ENCODE data around the gene SLX4IP.

Gene SLX4IP

GRCh38 chr20:10504994-10505730 lies 70.1 kb downstream of the SLX4IP start:
- H3K36me3 ChIP-seq (ENCODE audit: insufficient read depth, low read length), result no peaks in the 10 kb centered on the region
- no peaks in the 10 kb centered on the region; the same call in 1 of the 2 replicates for H3K9me3 ChIP-seq (ENCODE audit: control insufficient read depth, insufficient read depth, low read length)
- peaks cover 32% of the 10 kb centered on the region for H3K4me1 ChIP-seq (ENCODE audit: insufficient read depth, low read length)
- no peak overlapping the region for H3K9ac ChIP-seq (ENCODE audit: low read depth, low read length)

- Histone ChIP-seq H3K4me1 (ENCODE audit: insufficient read depth, low read length) (peaks cover 32% of the 10 kb centered on the region), H3K9me3 (ENCODE audit: control insufficient read depth, insufficient read depth, low read length) (no peaks in the 10 kb centered on the region; the same call in 1 of the 2 replicates), H3K9ac (ENCODE audit: low read depth, low read length) (no peak overlapping the region), H3K36me3 (ENCODE audit: insufficient read depth, low read length) (no peaks in the 10 kb centered on the region)
Observed at GRCh38 chr20:10505827-10506226, 70.7 kb downstream of the SLX4IP start.

- no peaks in the 10 kb centered on the region; the same call in 1 of the 2 replicates for H3K9me3 ChIP-seq (ENCODE audit: control insufficient read depth, insufficient read depth, low read length)
- H3K36me3 ChIP-seq (ENCODE audit: insufficient read depth, low read length), result no peaks in the 10 kb centered on the region
- peaks cover 32% of the 10 kb centered on the region for H3K4me1 ChIP-seq (ENCODE audit: insufficient read depth, low read length)
- H3K9ac ChIP-seq (ENCODE audit: low read depth, low read length), result no peak overlapping the region; the same call in 1 of the 2 replicates
Observed at GRCh38 chr20:10507052-10507451, 71.9 kb downstream of the SLX4IP start.

GRCh38 chr20:10508060-10508459 lies 73.0 kb downstream of the SLX4IP start:
- no peaks in the 10 kb centered on the region; the same call in 1 of the 2 replicates for H3K9me3 ChIP-seq (ENCODE audit: control insufficient read depth, insufficient read depth, low read length)
- no peaks in the 10 kb centered on the region for H3K36me3 ChIP-seq (ENCODE audit: insufficient read depth, low read length)
- H3K4me1 ChIP-seq (ENCODE audit: insufficient read depth, low read length), result peaks cover 30% of the 10 kb centered on the region
- H3K9ac ChIP-seq (ENCODE audit: low read depth, low read length), result no peak overlapping the region

- H3K36me3 ChIP-seq (ENCODE audit: insufficient read depth, low read length), result no peaks in the 10 kb centered on the region
- no peaks in the 10 kb centered on the region; the same call in 1 of the 2 replicates for H3K9me3 ChIP-seq (ENCODE audit: control insufficient read depth, insufficient read depth, low read length)
- H3K9ac ChIP-seq (ENCODE audit: low read depth, low read length), result no peak overlapping the region
- peaks cover 30% of the 10 kb centered on the region for H3K4me1 ChIP-seq (ENCODE audit: insufficient read depth, low read length)
Observed at GRCh38 chr20:10508468-10509251, 73.6 kb downstream of the SLX4IP start.

GRCh38 chr20:10509376-10509775 lies 74.3 kb downstream of the SLX4IP start:
- no peaks in the 10 kb centered on the region for H3K36me3 ChIP-seq (ENCODE audit: insufficient read depth, low read length)
- peaks cover 30% of the 10 kb centered on the region for H3K4me1 ChIP-seq (ENCODE audit: insufficient read depth, low read length)
- no peak overlapping the region for H3K9ac ChIP-seq (ENCODE audit: low read depth, low read length)
- no peaks in the 10 kb centered on the region; the same call in 1 of the 2 replicates for H3K9me3 ChIP-seq (ENCODE audit: control insufficient read depth, insufficient read depth, low read length)

GRCh38 chr20:10510216-10510615 lies 75.1 kb downstream of the SLX4IP start:
- Histone ChIP-seq H3K36me3 (ENCODE audit: insufficient read depth, low read length) (no peaks in the 10 kb centered on the region), H3K9me3 (ENCODE audit: control insufficient read depth, insufficient read depth, low read length) (no peaks in the 10 kb centered on the region; the same call in 1 of the 2 replicates), H3K9ac (ENCODE audit: low read depth, low read length) (no peak overlapping the region), H3K4me1 (ENCODE audit: insufficient read depth, low read length) (peaks cover 30% of the 10 kb centered on the region)

GRCh38 chr20:10511170-10511508 lies 76.0 kb downstream of the SLX4IP start:
- peaks cover 30% of the 10 kb centered on the region for H3K4me1 ChIP-seq (ENCODE audit: insufficient read depth, low read length)
- no peaks in the 10 kb centered on the region for H3K36me3 ChIP-seq (ENCODE audit: insufficient read depth, low read length)
- no peaks in the 10 kb centered on the region; the same call in 1 of the 2 replicates for H3K9me3 ChIP-seq (ENCODE audit: control insufficient read depth, insufficient read depth, low read length)
- H3K9ac ChIP-seq (ENCODE audit: low read depth, low read length), result no peak overlapping the region

GRCh38 chr20:10511509-10512251 lies 76.6 kb downstream of the SLX4IP start:
- no peak overlapping the region for H3K9ac ChIP-seq (ENCODE audit: low read depth, low read length)
- no peaks in the 10 kb centered on the region for H3K36me3 ChIP-seq (ENCODE audit: insufficient read depth, low read length)
- peaks cover 30% of the 10 kb centered on the region for H3K4me1 ChIP-seq (ENCODE audit: insufficient read depth, low read length)
- no peaks in the 10 kb centered on the region; the same call in 1 of the 2 replicates for H3K9me3 ChIP-seq (ENCODE audit: control insufficient read depth, insufficient read depth, low read length)

GRCh38 chr20:10513061-10513460 lies 78.0 kb downstream of the SLX4IP start:
- Histone ChIP-seq H3K4me1 (ENCODE audit: insufficient read depth, low read length) (peaks cover 24% of the 10 kb centered on the region), H3K9ac (ENCODE audit: low read depth, low read length) (no peak overlapping the region), H3K36me3 (ENCODE audit: insufficient read depth, low read length) (no peaks in the 10 kb centered on the region), H3K9me3 (ENCODE audit: control insufficient read depth, insufficient read depth, low read length) (no peaks in the 10 kb centered on the region; the same call in 1 of the 2 replicates)

- Histone ChIP-seq H3K4me1 (ENCODE audit: insufficient read depth, low read length) (peaks cover 18% of the 10 kb centered on the region), H3K36me3 (ENCODE audit: insufficient read depth, low read length) (no peaks in the 10 kb centered on the region), H3K9ac (ENCODE audit: low read depth, low read length) (no peak overlapping the region), H3K9me3 (ENCODE audit: control insufficient read depth, insufficient read depth, low read length) (no peaks in the 10 kb centered on the region; the same call in 1 of the 2 replicates)
Observed at GRCh38 chr20:10513931-10514575, 78.9 kb downstream of the SLX4IP start.

GRCh38 chr20:10516529-10516928 lies 81.4 kb downstream of the SLX4IP start:
- no peaks in the 10 kb centered on the region for H3K9me3 ChIP-seq (ENCODE audit: control insufficient read depth, insufficient read depth, low read length)
- H3K36me3 ChIP-seq (ENCODE audit: insufficient read depth, low read length), result no peaks in the 10 kb centered on the region
- no peak overlapping the region for H3K9ac ChIP-seq (ENCODE audit: low read depth, low read length)
- H3K4me1 ChIP-seq (ENCODE audit: insufficient read depth, low read length), result peaks cover 16% of the 10 kb centered on the region

GRCh38 chr20:10519361-10520046 lies 84.4 kb downstream of the SLX4IP start:
- no peak overlapping the region for H3K9ac ChIP-seq (ENCODE audit: low read depth, low read length)
- H3K36me3 ChIP-seq (ENCODE audit: insufficient read depth, low read length), result no peaks in the 10 kb centered on the region
- no peaks in the 10 kb centered on the region for H3K9me3 ChIP-seq (ENCODE audit: control insufficient read depth, insufficient read depth, low read length)
- H3K4me1 ChIP-seq (ENCODE audit: insufficient read depth, low read length), result peaks cover 28% of the 10 kb centered on the region
